COLO829 (cell line): ENCODE measurements around the gene RCOR1.
A peak's percentile ranks its signal among the peaks of the same experiment; 100 is the strongest.
"Not testable (repeated sequence)": the region's sequence is repeated elsewhere in the genome, so short reads cannot be mapped to it uniquely, and the experiment has no call there.

Experiments used
- DNase-seq: peaks from one replicate; pipeline ENCODE4 v3.0.0; 2012; ENCODE audit warnings: low spot score

The RCOR1 gene

GRCh38 chr14:102593061-102593824 lies 794 bp downstream of the RCOR1 start:
- no peak for DNase-seq

- DNase-seq = no peak
These were observed 1.3 kb downstream of the RCOR1 start for GRCh38 chr14:102593825-102594137.

- peak; percentile 89 for DNase-seq
These were observed 2.2 kb downstream of the RCOR1 start for GRCh38 chr14:102594514-102595175.

GRCh38 chr14:102601378-102601925 lies 9.0 kb downstream of the RCOR1 start:
- DNase-seq = no peak

GRCh38 chr14:102602421-102603292 lies 10.2 kb downstream of the RCOR1 start:
- no peak for DNase-seq

GRCh38 chr14:102603293-102603907 lies 11.0 kb downstream of the RCOR1 start:
- no peak for DNase-seq

- no peak for DNase-seq
These were observed 11.7 kb downstream of the RCOR1 start for GRCh38 chr14:102604183-102604582.

- no peak for DNase-seq
These were observed 12.6 kb downstream of the RCOR1 start for GRCh38 chr14:102605029-102605428.

GRCh38 chr14:102606296-102606695 lies 13.8 kb downstream of the RCOR1 start:
- DNase-seq = no peak

- no peak for DNase-seq
These were observed 15.6 kb downstream of the RCOR1 start for GRCh38 chr14:102608064-102608446.

GRCh38 chr14:102610968-102611811 lies 18.7 kb downstream of the RCOR1 start:
- no peak for DNase-seq

GRCh38 chr14:102616318-102616717 lies 23.9 kb downstream of the RCOR1 start:
- no peak for DNase-seq

- DNase-seq = no peak
These were observed 24.4 kb downstream of the RCOR1 start for GRCh38 chr14:102616799-102617198.

- DNase-seq = not testable (repeated sequence)
These were observed 26.6 kb downstream of the RCOR1 start for GRCh38 chr14:102619012-102619411.

- DNase-seq = no peak
These were observed 28.0 kb downstream of the RCOR1 start for GRCh38 chr14:102620413-102620812.

- no peak for DNase-seq
These were observed 29.9 kb downstream of the RCOR1 start for GRCh38 chr14:102622262-102622885.

GRCh38 chr14:102624666-102625065 lies 32.2 kb downstream of the RCOR1 start:
- DNase-seq = no peak

GRCh38 chr14:102625564-102626296 lies 33.3 kb downstream of the RCOR1 start:
- DNase-seq = no peak

GRCh38 chr14:102626530-102626929 lies 34.1 kb downstream of the RCOR1 start:
- DNase-seq = no peak

GRCh38 chr14:102629011-102629444 lies 36.6 kb downstream of the RCOR1 start:
- no peak for DNase-seq
